ENCODE measurements around the gene PTPRN2. TPM values are rescaled to one million over a fixed set of nuclear protein-coding genes. Genes with fewer than 3 reads are reported as not detected.

The PTPRN2 gene
- total and polyA plus RNA-seq, 2 donors (not counting 3 experiments of a cell fraction or from before 2014, with no cell fraction given), result 0.62 to 0.88 TPM

DNA sequence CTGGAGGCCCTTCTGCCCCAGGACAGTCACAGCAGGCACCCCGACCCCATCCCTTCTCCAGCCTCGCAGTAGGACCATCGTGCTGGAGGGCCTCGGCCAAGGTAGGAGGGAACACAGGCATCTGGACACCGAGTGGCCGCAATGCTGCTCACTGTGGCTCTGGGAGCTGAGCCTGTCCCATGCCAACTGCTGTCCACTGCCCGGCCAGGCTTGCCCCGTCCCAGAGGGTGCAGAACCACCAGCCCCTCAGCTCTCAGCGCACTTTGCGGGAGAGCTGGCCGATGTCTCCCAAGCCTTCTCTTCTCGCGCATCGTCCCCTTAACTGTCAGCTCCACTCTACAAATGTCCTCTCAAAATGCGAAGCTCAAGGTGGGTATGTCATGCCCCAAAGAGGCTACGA lies 197.2 kb downstream of the PTPRN2 start:
- Histone ChIP-seq H2AFZ (ENCODE audit: low read depth, low read length) (no peak overlapping the region), H3K9me1 (replicated peaks; ENCODE audit: control insufficient read depth, extremely low read depth, insufficient read depth, low read length) (no peaks in the 10 kb centered on the region), H3K9ac (replicated peaks; ENCODE audit: extremely low read depth, insufficient read depth, low read length) (no peak overlapping the region), H3K4me3 (replicated peaks in 1 of 3; ENCODE audit: insufficient read depth in 1 of 3, low read depth in 1 of 3, low read length in 3 of 3) (no peak overlapping the region), H4K20me1 (replicated peaks; ENCODE audit: control insufficient read depth, extremely low read depth, insufficient read depth, low read length) (no peaks in the 10 kb centered on the region), H3K36me3 (ENCODE audit: control insufficient read depth in 2 of 2, extremely low read depth in 1 of 2, insufficient read depth in 2 of 2, low read length in 2 of 2) (no peaks in the 10 kb centered on the region), H3K4me2 (ENCODE audit: insufficient read depth, low read length) (no peak overlapping the region), H3K27me3 (ENCODE audit: control insufficient read depth in 2 of 2, insufficient read depth in 2 of 2, low read length in 2 of 2) (no peaks in the 10 kb centered on the region), H3K79me2 (ENCODE audit: control insufficient read depth, insufficient read depth, low read length) (no peaks in the 10 kb centered on the region), H3K4me1 (ENCODE audit: control insufficient read depth, extremely low read depth, insufficient read depth, low read length) (no peaks in the 10 kb centered on the region), H3K27ac (ENCODE audit: insufficient read depth, low read depth, low read length) (no peak overlapping the region), H3K9me3 (replicated peaks; ENCODE audit: control insufficient read depth, insufficient read depth, low read length) (peaks cover 4% of the 10 kb centered on the region)
- intact Hi-C loops (cut with micrococcal nuclease) (no loop called here), dilution Hi-C loops (cut with MboI; ENCODE audit: extremely low pct_ligation_motif_present, low sequenced_read_pairs) (no loop called here)
- TF ChIP-seq JUN (IDR thresholded peaks at IDR 0.05; ENCODE audit: borderline replicate concordance, insufficient read depth, insufficient read length, low read depth), result no peak
- TF ChIP-seq, protein P1, sequence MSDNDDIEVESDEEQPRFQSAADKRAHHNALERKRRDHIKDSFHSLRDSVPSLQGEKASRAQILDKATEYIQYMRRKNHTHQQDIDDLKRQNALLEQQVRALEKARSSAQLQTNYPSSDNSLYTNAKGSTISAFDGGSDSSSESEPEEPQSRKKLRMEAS (IDR thresholded peaks at IDR 0.05; ENCODE audit: insufficient read depth, insufficient read length), result no peak
- TF ChIP-seq GATA2 (IDR thresholded peaks at IDR 0.05; ENCODE audit: insufficient read depth, insufficient read length, low read depth, low read length), result no peak
- ChIA-PET CTCF (no interaction called here), POLR2A (no interaction called here)
- BruUV-seq (replicated peaks), result no TSS peak
- DNase-seq (ENCODE audit: low read depth, low spot score) (no peak), FAIRE-seq (no peak)

- Histone ChIP-seq H2AFZ (ENCODE audit: low read depth, low read length) (no peak overlapping the region), H3K4me3 (replicated peaks in 1 of 3; ENCODE audit: insufficient read depth in 1 of 3, low read depth in 1 of 3, low read length in 3 of 3) (no peak overlapping the region), H3K79me2 (ENCODE audit: control insufficient read depth, insufficient read depth, low read length) (no peaks in the 10 kb centered on the region), H3K4me2 (ENCODE audit: insufficient read depth, low read length) (no peak overlapping the region), H3K27ac (ENCODE audit: insufficient read depth, low read depth, low read length) (no peak overlapping the region), H3K9me3 (replicated peaks; ENCODE audit: control insufficient read depth, insufficient read depth, low read length) (peaks cover 4% of the 10 kb centered on the region), H4K20me1 (replicated peaks; ENCODE audit: control insufficient read depth, extremely low read depth, insufficient read depth, low read length) (no peaks in the 10 kb centered on the region), H3K27me3 (ENCODE audit: control insufficient read depth in 2 of 2, insufficient read depth in 2 of 2, low read length in 2 of 2) (no peaks in the 10 kb centered on the region), H3K9ac (replicated peaks; ENCODE audit: extremely low read depth, insufficient read depth, low read length) (no peak overlapping the region), H3K36me3 (ENCODE audit: control insufficient read depth in 2 of 2, extremely low read depth in 1 of 2, insufficient read depth in 2 of 2, low read length in 2 of 2) (no peaks in the 10 kb centered on the region), H3K9me1 (replicated peaks; ENCODE audit: control insufficient read depth, extremely low read depth, insufficient read depth, low read length) (no peaks in the 10 kb centered on the region), H3K4me1 (ENCODE audit: control insufficient read depth, extremely low read depth, insufficient read depth, low read length) (no peaks in the 10 kb centered on the region)
- BruUV-seq (replicated peaks), result no TSS peak
- TF ChIP-seq MYC (IDR thresholded peaks at IDR 0.05; ENCODE audit: low read depth, low read length) (no peak), GATA2 (IDR thresholded peaks at IDR 0.05; ENCODE audit: insufficient read depth, insufficient read length, low read depth, low read length) (no peak), POLR2A (IDR thresholded peaks at IDR 0.05; ENCODE audit: low read depth, low read length) (no peak), JUN (IDR thresholded peaks at IDR 0.05; ENCODE audit: borderline replicate concordance, insufficient read depth, insufficient read length, low read depth) (no peak), CTCF (IDR thresholded peaks at IDR 0.05; ENCODE audit: extremely low read depth in 1 of 2, insufficient read depth in 1 of 2, low read depth in 1 of 2, low read length in 2 of 2) (no peak), EZH2 (IDR thresholded peaks at IDR 0.05; ENCODE audit: borderline replicate concordance, low read depth, low read length, severe bottlenecking) (no peak), POLR2AphosphoS5 (IDR thresholded peaks at IDR 0.05; ENCODE audit: insufficient read depth, low read depth, low read length) (no peak), FOS (IDR thresholded peaks at IDR 0.05; ENCODE audit: borderline replicate concordance, insufficient read depth, low read length) (no peak)
- TF ChIP-seq, protein P1 (IDR thresholded peaks at IDR 0.05; ENCODE audit: insufficient read depth, insufficient read length), result no peak
- dilution Hi-C loops (cut with MboI; ENCODE audit: extremely low pct_ligation_motif_present, low sequenced_read_pairs) (no loop called here), intact Hi-C loops (cut with micrococcal nuclease) (no loop called here)
- DNase-seq (ENCODE audit: low read depth, low spot score) (no peak), FAIRE-seq (no peak)
- POLR2A ChIA-PET, result no interaction called here
- CTCF ChIA-PET, result no interaction called here
Measured at GRCh38 chr7:158389514-158390425, 197.9 kb downstream of the PTPRN2 start.

Data from endothelial cell of umbilical vein (primary cell).